ENCODE data around the gene PLCB2.

The PLCB2 gene

DNA sequence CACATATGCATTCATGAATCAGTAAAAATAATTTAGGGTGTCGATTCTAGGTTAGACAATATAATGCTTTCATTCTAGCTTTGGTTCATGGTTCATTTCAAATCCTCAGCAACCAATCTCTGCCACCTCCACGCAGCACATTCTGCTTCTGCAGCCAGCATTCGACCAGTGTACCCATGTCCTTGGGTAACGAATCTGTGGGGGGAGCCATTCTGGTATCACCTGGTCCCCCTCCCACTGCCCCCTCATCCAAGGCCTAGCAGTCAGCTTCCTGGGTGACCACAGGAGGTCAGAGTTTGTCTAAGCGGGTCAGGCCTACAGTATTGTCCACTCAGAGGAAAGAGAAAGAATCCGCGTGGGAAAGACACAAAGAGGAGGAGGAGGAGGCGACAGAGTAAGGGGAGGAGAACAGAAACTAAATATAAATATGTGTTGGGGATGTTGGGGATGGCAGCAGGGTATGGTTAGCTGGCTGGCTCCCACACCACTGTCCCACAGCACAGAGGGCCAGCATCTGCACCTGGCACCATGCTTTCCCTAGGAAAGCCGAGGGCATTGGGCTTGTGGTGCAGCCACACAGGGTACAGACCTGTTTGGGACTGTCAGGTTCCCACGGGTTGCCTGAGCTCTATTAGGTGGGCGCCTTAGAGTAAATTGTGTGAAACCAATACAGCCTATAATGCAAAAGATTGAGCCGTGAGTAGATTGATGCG lies 56.8 kb downstream of the PLCB2 start:
- DNase-seq (ENCODE audit: low read depth in 2 of 2), result no peak

GRCh38 chr15:40250304-40250656 lies 57.5 kb downstream of the PLCB2 start:
- DNase-seq (ENCODE audit: low read depth in 2 of 2), result no peak

DNA sequence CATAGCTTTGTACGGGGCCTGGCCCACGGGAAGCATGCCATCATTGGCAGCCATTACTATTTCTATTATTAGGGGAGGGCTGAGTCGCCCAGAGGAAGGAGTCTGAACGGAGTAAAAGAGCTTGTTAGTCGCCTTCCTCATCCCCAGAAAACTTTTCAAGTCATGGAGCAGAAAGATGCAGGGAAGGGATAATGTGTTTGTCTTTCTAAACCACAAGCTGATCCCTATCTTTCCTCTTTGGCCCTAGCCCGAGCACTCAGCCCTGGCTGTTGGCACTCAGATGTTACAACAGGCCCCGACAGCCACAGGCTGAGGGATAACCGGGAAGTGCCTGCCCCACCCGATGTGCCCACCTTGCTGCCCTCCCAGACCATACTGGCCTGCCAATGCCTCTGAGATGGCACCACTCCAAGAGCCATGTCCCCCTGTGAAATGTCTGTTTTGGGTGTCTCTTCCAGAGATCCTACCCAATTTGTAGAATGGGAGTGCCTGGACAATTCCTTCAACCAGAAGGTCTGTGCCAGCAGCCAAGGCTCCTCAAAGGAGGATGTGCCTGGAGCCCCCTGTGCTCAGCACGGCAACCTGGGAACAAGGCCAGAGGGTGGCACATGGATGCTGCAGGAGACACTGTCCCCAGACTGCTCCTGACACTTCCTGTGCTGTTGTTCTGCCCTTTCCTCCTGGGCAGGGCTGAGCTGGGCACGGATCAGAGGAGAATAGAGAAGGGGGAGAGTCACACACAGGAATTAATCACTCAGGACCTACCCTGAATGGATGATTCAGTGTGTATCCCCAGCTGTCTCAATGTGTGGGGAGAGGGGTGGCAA lies 58.0 kb downstream of the PLCB2 start:
- no peak for DNase-seq (ENCODE audit: low read depth in 2 of 2)

- DNase-seq (ENCODE audit: low read depth in 2 of 2), result no peak
Measured at GRCh38 chr15:40248006-40248783, 59.5 kb downstream of the PLCB2 start.

- no peak for DNase-seq (ENCODE audit: low read depth in 2 of 2)
Measured at GRCh38 chr15:40247406-40247971, 60.2 kb downstream of the PLCB2 start.

GRCh38 chr15:40246496-40247280 lies 61.0 kb downstream of the PLCB2 start:
- no peak for DNase-seq (ENCODE audit: low read depth in 2 of 2)

- DNase-seq (ENCODE audit: low read depth in 2 of 2), result no peak
Measured at GRCh38 chr15:40245666-40246450, 61.9 kb downstream of the PLCB2 start.

- no peak for DNase-seq (ENCODE audit: low read depth in 2 of 2)
Measured at GRCh38 chr15:40244961-40245523, 62.7 kb downstream of the PLCB2 start.

- no peak for DNase-seq (ENCODE audit: low read depth in 2 of 2)
Measured at GRCh38 chr15:40243126-40243810, 64.5 kb downstream of the PLCB2 start.

DNA sequence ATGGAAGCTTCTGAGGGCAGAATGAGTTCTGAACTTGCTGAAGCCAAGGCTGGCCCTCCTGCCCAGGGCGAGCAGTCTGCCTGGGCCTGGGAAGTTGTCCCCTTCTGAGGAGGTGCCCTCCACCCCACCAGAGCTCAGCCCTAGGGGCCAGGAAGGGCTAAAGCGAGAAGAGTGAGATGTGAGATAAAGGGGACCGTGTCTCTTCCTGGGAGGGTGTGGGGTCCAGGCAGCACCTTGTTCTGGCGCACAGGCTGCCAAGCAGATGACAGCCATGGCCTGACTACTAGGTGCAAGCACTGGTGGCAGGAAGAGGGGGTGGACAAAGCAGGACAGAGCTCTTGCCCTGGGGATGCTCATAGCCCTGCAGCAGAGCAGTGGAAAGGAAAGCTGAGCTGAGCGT lies 65.1 kb downstream of the PLCB2 start:
- DNase-seq (ENCODE audit: low read depth in 2 of 2), result no peak

- DNase-seq (ENCODE audit: low read depth in 2 of 2), result no peak
Measured at GRCh38 chr15:40242213-40242599, 65.5 kb downstream of the PLCB2 start.

DNA sequence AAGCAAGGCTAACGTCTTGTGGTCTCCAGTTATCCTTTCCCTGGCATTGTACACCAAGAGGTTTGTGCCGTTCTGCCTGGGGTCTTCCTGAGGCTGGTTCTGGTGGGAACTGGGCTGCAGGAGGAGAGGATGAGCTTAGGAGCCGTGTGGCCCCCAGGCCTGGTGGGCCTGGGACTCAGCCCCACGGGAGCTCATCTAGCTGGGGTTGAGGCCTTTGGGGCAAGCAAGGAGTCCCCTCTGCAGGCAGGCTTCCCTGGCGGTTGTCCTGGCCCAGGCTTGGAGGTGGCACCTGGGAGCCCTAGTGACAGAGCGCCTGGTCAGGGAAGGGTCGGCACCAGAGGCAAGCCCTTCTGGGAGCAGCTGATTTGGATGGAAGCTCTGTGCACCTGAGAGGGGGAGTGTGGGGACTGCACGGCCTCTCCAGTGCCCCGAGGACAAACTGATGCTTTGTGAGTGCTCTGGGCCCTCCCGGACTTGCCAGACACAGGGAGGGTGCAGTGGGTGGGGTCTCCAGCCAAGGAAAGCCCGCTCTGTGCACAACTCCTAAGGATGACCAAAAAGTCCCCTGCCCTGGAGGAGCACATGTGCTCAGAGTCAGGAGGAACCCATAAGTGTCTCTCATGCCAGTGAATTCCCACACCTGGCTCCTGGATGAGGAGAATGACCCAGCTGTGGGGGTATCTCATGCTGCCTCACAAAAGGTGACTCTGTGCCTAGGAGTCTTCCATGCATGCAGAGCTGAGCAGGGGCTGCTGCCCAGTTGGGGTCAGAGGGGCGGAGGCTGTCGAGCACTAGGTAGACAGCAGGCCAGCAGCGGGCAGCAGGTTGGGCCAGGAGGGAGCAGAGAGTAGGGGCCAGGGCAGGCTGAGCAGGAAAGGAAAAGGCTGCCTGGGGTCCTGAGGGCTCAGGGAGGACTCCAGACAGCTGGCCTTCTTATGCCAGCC lies 66.2 kb downstream of the PLCB2 start:
- DNase-seq (ENCODE audit: low read depth in 2 of 2), result no peak

- no peak for DNase-seq (ENCODE audit: low read depth in 2 of 2)
Measured at GRCh38 chr15:40240619-40241221, 67.0 kb downstream of the PLCB2 start.

DNA sequence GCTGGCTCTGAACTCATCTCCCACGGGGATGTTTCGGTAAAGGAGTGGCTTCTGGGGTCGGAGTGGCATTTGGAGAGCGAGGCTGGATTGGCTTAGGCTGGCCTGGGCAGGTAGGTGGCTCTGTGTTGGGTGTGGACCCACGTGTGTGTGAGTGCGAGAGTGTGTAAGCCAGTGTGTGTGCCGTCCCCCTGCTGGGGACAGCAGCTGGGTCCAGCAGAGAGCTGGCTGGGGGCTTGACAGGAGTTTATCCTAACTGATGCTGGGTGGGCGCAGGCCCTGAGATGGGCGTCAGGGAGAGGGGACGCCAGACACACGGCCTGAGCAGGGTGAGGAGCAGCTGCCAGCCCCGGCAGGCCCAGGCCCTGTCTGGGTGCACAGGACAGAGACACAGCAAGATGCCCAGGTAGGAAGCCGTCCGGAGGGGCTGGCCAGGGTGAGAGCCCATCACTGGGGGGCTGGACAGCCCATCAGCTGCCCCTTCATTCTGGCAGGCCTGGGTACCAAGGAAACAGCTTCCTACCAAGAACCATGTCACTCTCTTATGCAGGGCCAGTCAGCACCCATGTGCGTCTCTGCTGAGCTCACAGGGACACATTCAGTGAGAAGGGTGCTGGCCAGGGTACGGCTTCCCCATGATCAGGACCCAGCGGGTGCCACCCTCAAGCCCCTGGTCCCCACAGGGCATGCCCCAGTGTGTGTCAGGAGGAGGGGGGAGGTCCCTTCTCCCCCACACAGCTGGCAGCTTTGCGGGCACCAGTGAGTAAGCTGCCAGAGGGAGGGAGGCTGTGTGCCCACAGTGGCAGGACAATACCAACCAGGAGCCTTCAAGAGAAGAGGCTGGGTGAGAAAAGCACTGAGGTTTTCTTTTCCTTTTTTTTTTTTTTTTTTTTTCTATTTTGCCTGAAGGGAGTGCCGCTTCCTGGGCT lies 67.8 kb downstream of the PLCB2 start:
- no peak for DNase-seq (ENCODE audit: low read depth in 2 of 2)

DNA sequence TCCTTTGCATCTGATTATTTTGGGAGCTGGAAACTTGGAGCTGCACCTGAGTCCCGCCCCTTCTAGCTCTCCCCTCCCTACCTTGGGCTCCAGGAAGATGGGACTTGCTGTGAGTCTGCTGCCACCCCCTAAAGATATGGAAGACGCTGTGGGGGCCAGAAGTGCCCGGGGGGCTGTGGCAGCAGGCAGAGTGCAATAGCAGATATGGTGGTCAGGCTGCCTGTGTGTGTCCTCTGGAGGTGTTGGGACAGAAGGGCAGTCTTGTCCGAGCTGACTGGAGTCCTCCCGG lies 68.4 kb downstream of the PLCB2 start:
- no peak for DNase-seq (ENCODE audit: low read depth in 2 of 2)

GRCh38 chr15:40238532-40239403 lies 69.0 kb downstream of the PLCB2 start, which contains the start of gene PAK6:
PAK6 (plus strand) TSS chr15:40239063; CDS start chr15:40264786, 25,723 bp downstream.
- peak; percentile 15 to 36 for DNase-seq (ENCODE audit: low read depth in 2 of 2)
